HepG2 (cell line): ENCODE results near the gene XKR7. TPM values are rescaled to one million over a fixed set of nuclear protein-coding genes. Genes with fewer than 3 reads are reported as not detected.
A peak's percentile ranks its signal among the peaks of the same experiment; 100 is the strongest.

Experiments
- CHCHD3 ChIP-seq: sonication (generic); formaldehyde crosslinking; IDR thresholded peaks from 2 replicates; pipeline ENCODE4 v1.8.0; 2022; ENCODE audit warnings: mild to moderate bottlenecking, missing genetic modification reagents, moderate library complexity
- FLYWCH1 ChIP-seq: sonication (generic); formaldehyde crosslinking; IDR thresholded peaks from 2 replicates; pipeline ENCODE4 v1.8.1; 2023; ENCODE audit warnings: mild to moderate bottlenecking, missing genetic modification reagents
- GABPB1 ChIP-seq: IDR thresholded peaks from 2 replicates; pipeline ENCODE4 v1.6.1; 2016; ENCODE audit warnings: mild to moderate bottlenecking, missing genetic modification reagents, moderate library complexity, missing compliant biosample characterization
- GATA4 ChIP-seq: sonication (generic); IDR thresholded peaks from 2 replicates; pipeline ENCODE4 v1.6.1; 2016; ENCODE audit warnings: antibody characterized with exemption, low read depth, borderline replicate concordance
- HIVEP1 ChIP-seq: sonication (generic); formaldehyde crosslinking; IDR thresholded peaks from 2 replicates; pipeline ENCODE4 v1.4.0; 2020; ENCODE audit warnings: mild to moderate bottlenecking, missing genetic modification reagents
- HNRNPL ChIP-seq: fragments of 200-400 bp; formaldehyde crosslinking; IDR thresholded peaks from 2 replicates; pipeline ENCODE4 v1.6.1; 2017; ENCODE audit warnings: mild to moderate bottlenecking, low read depth, low read length
- JUND ChIP-seq: sonication (generic); formaldehyde crosslinking; IDR thresholded peaks from 2 replicates; pipeline ENCODE4 v1.8.0; 2022; ENCODE audit warnings: mild to moderate bottlenecking, missing genetic modification reagents
- MIER2 ChIP-seq: IDR thresholded peaks from 2 replicates; pipeline ENCODE4 v1.6.1; 2016; ENCODE audit warnings: missing biosample characterization, missing genetic modification reagents
- NKX3-1 ChIP-seq: sonication (generic); formaldehyde crosslinking; IDR thresholded peaks from 2 replicates; pipeline ENCODE4 v1.5.0; 2020; ENCODE audit warnings: missing genetic modification reagents
- SMARCC2 ChIP-seq: fragments of 450-650 bp; IDR thresholded peaks from 2 replicates; pipeline ENCODE4 v1.6.1; 2017; ENCODE audit warnings: antibody characterized with exemption, mild to moderate bottlenecking
- SP2 ChIP-seq: sonication (generic); formaldehyde crosslinking; IDR thresholded peaks from 2 replicates; pipeline ENCODE4 v1.5.1; 2020; ENCODE audit warnings: mild to moderate bottlenecking, missing genetic modification reagents
- SRSF9 ChIP-seq: fragments of 200-400 bp; formaldehyde crosslinking; IDR thresholded peaks from 2 replicates; pipeline ENCODE4 v1.6.1; 2018; ENCODE audit warnings: borderline replicate concordance, mild to moderate bottlenecking, low read depth, low read length; ENCODE audit not compliant: insufficient read depth, poor library complexity, severe bottlenecking
- TAF1 ChIP-seq: sonication (generic); formaldehyde crosslinking; IDR thresholded peaks from 2 replicates; pipeline ENCODE4 v1.4.0; 2020; ENCODE audit warnings: missing genetic modification reagents
- ZFP62 ChIP-seq: sonication (generic); formaldehyde crosslinking; IDR thresholded peaks from 2 replicates; pipeline ENCODE4 v1.4.0; 2020; ENCODE audit warnings: missing genetic modification reagents
- ZNF256 ChIP-seq: sonication (generic); formaldehyde crosslinking; conservative IDR thresholded peaks from 2 replicates; pipeline ENCODE4 v1.4.0; 2020; ENCODE audit warnings: missing genetic modification reagents
- ZNF543 ChIP-seq: sonication (generic); formaldehyde crosslinking; IDR thresholded peaks from 2 replicates; pipeline ENCODE4 v1.4.0; 2020; ENCODE audit warnings: mild to moderate bottlenecking, missing genetic modification reagents
- ZNF776 ChIP-seq: sonication (generic); formaldehyde crosslinking; IDR thresholded peaks from 2 replicates; pipeline ENCODE4 v1.4.0; 2020; ENCODE audit warnings: mild to moderate bottlenecking, missing genetic modification reagents
- polyA plus RNA-seq, 8 experiments: library from polyadenylated mRNA; depleted of rRNA in 3 of 8; stranded (reverse) in 7 of 8; unstranded in 1 of 8; fragments of >200 nt; fragmentation: Illumina TruSeq in 4 of 8; extraction: Trizol in 4 of 8; gene quantifications; 2 replicates each; pipeline versions ENCODE4 v1.2.1 to v1.2.3, GENCODE V29; 2011 to 2016; ENCODE audit warnings: low read depth in 4 of 8, missing spikeins in 1 of 8, mixed read lengths in 1 of 8; ENCODE audit not compliant: insufficient read depth in 1 of 8
- total RNA-seq, 5 experiments: library from RNA; depleted of rRNA; stranded (reverse); fragments of >200 nt; fragmentation: Illumina TruSeq; extraction: Trizol; gene quantifications; 2 replicates each; pipeline ENCODE4 v1.2.3, GENCODE V29; 2016; ENCODE audit warnings: low read depth in 1 of 5
- TF ChIP-seq, protein P1 (sequence below): sonication (generic); formaldehyde crosslinking; IDR thresholded peaks from one replicate; pipeline ENCODE4 v1.5.1; 2020; ENCODE audit warnings: mild to moderate bottlenecking, missing genetic modification reagents; ENCODE audit errors: not compliant biosample characterization
- TF ChIP-seq, protein P2 (sequence below): sonication (generic); formaldehyde crosslinking; IDR thresholded peaks from 2 replicates; pipeline ENCODE4 v1.9.0; 2021; ENCODE audit warnings: missing genetic modification reagents, borderline replicate concordance

Gene XKR7
- total and polyA plus RNA-seq, 2 of the 13 experiments (the other 11 are each of a cell fraction or from before 2014, with no cell fraction given), result not detected

- TF ChIP-seq HNRNPL (no peak), FLYWCH1 (no peak), ZNF256 (no peak), SMARCC2 (no peak), JUND (CRISPR knock-in tag) (no peak), ZFP62 (no peak), ZNF776 (CRISPR knock-in tag) (peak; percentile 61; the same call in 1 of the 2 replicates), ZNF543 (CRISPR knock-in tag) (no peak), HIVEP1 (CRISPR knock-in tag) (peak; percentile 29; the same call in 1 of the 2 replicates), GABPB1 (0 out of 2 replicates have a peak, but pooled peaks have one; percentile 23), NKX3-1 (CRISPR knock-in tag) (no peak), GATA4 (no peak), CHCHD3 (no peak), SP2 (CRISPR knock-in tag) (0 out of 2 replicates have a peak, but pooled peaks have one; percentile 20), TAF1 (CRISPR knock-in tag) (0 out of 2 replicates have a peak, but pooled peaks have one; percentile 5), SRSF9 (no peak), MIER2 (CRISPR knock-in tag) (0 out of 2 replicates have a peak, but pooled peaks have one; percentile 19)
- TF ChIP-seq, protein P1, sequence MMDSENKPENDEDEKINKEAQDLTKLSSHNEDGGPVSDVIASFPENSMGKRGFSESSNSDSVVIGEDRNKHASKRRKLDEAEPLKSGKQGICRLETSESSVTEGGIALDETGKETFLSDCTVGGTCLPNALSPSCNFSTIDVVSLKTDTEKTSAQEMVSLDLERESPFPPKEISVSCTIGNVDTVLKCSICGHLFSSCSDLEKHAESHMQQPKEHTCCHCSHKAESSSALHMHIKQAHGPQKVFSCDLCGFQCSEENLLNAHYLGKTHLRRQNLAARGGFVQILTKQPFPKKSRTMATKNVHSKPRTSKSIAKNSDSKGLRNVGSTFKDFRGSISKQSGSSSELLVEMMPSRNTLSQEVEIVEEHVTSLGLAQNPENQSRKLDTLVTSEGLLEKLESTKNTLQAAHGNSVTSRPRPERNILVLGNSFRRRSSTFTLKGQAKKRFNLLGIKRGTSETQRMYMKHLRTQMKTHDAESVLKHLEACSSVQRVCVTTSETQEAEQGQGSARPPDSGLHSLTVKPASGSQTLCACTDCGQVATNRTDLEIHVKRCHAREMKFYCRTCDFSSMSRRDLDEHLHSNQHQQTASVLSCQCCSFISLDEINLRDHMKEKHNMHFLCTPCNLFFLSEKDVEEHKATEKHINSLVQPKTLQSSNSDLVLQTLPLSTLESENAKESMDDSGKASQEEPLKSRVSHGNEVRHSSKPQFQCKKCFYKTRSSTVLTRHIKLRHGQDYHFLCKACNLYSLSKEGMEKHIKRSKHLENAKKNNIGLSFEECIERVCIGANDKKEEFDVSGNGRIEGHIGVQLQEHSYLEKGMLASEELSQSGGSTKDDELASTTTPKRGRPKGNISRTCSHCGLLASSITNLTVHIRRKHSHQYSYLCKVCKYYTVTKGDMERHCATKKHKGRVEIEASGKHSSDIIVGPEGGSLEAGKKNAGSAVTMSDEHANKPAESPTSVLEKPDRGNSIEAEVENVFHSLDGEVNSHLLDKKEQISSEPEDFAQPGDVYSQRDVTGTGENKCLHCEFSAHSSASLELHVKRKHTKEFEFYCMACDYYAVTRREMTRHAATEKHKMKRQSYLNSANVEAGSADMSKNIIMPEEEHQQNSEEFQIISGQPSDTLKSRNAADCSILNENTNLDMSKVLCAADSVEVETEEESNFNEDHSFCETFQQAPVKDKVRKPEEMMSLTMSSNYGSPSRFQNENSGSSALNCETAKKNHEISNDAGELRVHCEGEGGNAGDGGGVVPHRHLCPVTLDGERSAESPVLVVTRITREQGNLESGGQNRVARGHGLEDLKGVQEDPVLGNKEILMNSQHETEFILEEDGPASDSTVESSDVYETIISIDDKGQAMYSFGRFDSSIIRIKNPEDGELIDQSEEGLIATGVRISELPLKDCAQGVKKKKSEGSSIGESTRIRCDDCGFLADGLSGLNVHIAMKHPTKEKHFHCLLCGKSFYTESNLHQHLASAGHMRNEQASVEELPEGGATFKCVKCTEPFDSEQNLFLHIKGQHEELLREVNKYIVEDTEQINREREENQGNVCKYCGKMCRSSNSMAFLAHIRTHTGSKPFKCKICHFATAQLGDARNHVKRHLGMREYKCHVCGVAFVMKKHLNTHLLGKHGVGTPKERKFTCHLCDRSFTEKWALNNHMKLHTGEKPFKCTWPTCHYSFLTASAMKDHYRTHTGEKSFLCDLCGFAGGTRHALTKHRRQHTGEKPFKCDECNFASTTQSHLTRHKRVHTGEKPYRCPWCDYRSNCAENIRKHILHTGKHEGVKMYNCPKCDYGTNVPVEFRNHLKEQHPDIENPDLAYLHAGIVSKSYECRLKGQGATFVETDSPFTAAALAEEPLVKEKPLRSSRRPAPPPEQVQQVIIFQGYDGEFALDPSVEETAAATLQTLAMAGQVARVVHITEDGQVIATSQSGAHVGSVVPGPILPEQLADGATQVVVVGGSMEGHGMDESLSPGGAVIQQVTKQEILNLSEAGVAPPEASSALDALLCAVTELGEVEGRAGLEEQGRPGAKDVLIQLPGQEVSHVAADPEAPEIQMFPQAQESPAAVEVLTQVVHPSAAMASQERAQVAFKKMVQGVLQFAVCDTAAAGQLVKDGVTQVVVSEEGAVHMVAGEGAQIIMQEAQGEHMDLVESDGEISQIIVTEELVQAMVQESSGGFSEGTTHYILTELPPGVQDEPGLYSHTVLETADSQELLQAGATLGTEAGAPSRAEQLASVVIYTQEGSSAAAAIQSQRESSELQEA (CRISPR knock-in tag), result no peak
- TF ChIP-seq, protein P2, sequence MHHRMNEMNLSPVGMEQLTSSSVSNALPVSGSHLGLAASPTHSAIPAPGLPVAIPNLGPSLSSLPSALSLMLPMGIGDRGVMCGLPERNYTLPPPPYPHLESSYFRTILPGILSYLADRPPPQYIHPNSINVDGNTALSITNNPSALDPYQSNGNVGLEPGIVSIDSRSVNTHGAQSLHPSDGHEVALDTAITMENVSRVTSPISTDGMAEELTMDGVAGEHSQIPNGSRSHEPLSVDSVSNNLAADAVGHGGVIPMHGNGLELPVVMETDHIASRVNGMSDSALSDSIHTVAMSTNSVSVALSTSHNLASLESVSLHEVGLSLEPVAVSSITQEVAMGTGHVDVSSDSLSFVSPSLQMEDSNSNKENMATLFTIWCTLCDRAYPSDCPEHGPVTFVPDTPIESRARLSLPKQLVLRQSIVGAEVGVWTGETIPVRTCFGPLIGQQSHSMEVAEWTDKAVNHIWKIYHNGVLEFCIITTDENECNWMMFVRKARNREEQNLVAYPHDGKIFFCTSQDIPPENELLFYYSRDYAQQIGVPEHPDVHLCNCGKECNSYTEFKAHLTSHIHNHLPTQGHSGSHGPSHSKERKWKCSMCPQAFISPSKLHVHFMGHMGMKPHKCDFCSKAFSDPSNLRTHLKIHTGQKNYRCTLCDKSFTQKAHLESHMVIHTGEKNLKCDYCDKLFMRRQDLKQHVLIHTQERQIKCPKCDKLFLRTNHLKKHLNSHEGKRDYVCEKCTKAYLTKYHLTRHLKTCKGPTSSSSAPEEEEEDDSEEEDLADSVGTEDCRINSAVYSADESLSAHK, result no peak
Observed at GRCh38 chr20:32017711-32018251, 49.8 kb downstream of the XKR7 start (continued).
